ENCODE results near the gene IGSF9.

DNA sequence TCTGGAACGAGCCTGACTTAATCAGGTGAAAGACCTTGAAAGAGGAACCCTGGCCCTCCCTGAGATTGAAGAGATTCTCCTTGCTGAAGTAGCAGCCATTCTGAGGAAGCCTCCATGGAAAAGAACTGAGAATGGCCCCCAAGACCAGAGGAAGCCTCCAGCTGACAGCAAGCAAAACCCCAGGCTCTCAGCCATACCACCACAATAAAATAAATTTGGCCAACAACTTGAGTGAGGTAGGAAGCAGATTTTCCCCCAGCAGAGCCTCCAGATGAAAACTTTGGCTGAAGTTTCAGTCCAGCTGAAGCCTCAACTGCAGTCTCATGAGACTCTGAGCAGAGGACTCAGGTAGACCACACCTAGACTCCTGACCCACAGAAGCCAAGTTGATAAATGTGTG is 42.6 kb upstream of the IGSF9 start:
- TF ChIP-seq POLR2A (IDR thresholded peaks at IDR 0.05; ENCODE audit: low read depth, low read length) (no peak), POLR2AphosphoS5 (IDR thresholded peaks at IDR 0.05; ENCODE audit: low read depth, low read length) (no peak), SPI1 (IDR thresholded peaks at IDR 0.05; ENCODE audit: low read depth, low read length) (no peak), TAF1 (IDR thresholded peaks at IDR 0.05; ENCODE audit: low read depth, low read length) (no peak), PAX5 (IDR thresholded peaks at IDR 0.05; ENCODE audit: insufficient read depth, low read length, severe bottlenecking) (no peak)
